RWPE2 (cell line): ENCODE measurements around the gene AMBP.

Experiments used
- ATAC-seq: fragments of 200-7000 bp; cut with Tn5 transposase; 3 replicates; pipeline ENCODE4 v1.9.1; 2021; ENCODE audit warnings: low read depth
- DNase-seq: peaks from one replicate; pipeline ENCODE4 v3.0.0-alpha.2; 2020; ENCODE audit warnings: low spot score
- H3K27ac ChIP-seq: fragments of 450-650 bp; 2 replicates; pipeline ENCODE4 v1.5.1; 2017; ENCODE audit warnings: mild to moderate bottlenecking; ENCODE audit not compliant: poor library complexity, severe bottlenecking
- H3K27me3 ChIP-seq: fragments of 250-450 bp; sonication (Bioruptor Pico); 2 replicates; pipeline ENCODE4 v1.5.1; 2021; ENCODE audit warnings: mild to moderate bottlenecking, moderate library complexity; ENCODE audit not compliant: insufficient read depth, poor library complexity, severe bottlenecking
- H3K36me3 ChIP-seq: fragments of 250-450 bp; sonication (Bioruptor Pico); 2 replicates; pipeline ENCODE4 v1.5.1; 2020; ENCODE audit warnings: low read depth, mild to moderate bottlenecking, moderate library complexity
- H3K4me1 ChIP-seq: fragments of 250-450 bp; sonication (Bioruptor Pico); 2 replicates; pipeline ENCODE4 v1.5.1; 2021; ENCODE audit warnings: mild to moderate bottlenecking, moderate library complexity; ENCODE audit not compliant: insufficient read depth, poor library complexity, severe bottlenecking
- H3K4me3 ChIP-seq: fragments of 250-450 bp; sonication (Bioruptor Pico); 2 replicates; pipeline ENCODE4 v1.5.1; 2021; ENCODE audit warnings: mild to moderate bottlenecking, moderate library complexity; ENCODE audit not compliant: severe bottlenecking
- H3K9me3 ChIP-seq: fragments of 250-450 bp; sonication (Bioruptor Pico); 2 replicates; pipeline ENCODE4 v1.5.1; 2021; ENCODE audit warnings: mild to moderate bottlenecking, moderate library complexity; ENCODE audit not compliant: severe bottlenecking
- TF ChIP-seq, protein P1 (sequence below): fragments of 450-650 bp; IDR thresholded peaks from one replicate; pipeline ENCODE4 v1.5.1; 2017; ENCODE audit warnings: mild to moderate bottlenecking, moderate library complexity; ENCODE audit not compliant: poor library complexity, severe bottlenecking

Gene AMBP

GRCh38 chr9:114078021-114078780 lies at the start of gene AMBP:
AMBP (minus strand) TSS chr9:114078300; CDS start chr9:114078209, 91 bp downstream.
- no peak within 1 kb of the TSS for H3K4me3 ChIP-seq
- no peak for ATAC-seq
- no peak within 1 kb of the TSS for H3K27ac ChIP-seq
- TF ChIP-seq, protein P1, sequence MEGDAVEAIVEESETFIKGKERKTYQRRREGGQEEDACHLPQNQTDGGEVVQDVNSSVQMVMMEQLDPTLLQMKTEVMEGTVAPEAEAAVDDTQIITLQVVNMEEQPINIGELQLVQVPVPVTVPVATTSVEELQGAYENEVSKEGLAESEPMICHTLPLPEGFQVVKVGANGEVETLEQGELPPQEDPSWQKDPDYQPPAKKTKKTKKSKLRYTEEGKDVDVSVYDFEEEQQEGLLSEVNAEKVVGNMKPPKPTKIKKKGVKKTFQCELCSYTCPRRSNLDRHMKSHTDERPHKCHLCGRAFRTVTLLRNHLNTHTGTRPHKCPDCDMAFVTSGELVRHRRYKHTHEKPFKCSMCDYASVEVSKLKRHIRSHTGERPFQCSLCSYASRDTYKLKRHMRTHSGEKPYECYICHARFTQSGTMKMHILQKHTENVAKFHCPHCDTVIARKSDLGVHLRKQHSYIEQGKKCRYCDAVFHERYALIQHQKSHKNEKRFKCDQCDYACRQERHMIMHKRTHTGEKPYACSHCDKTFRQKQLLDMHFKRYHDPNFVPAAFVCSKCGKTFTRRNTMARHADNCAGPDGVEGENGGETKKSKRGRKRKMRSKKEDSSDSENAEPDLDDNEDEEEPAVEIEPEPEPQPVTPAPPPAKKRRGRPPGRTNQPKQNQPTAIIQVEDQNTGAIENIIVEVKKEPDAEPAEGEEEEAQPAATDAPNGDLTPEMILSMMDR = no peak
- H3K4me1 ChIP-seq = no peaks in the 10 kb centered on the region
- DNase-seq = no peak
- no peaks in the 10 kb centered on the region for H3K27me3 ChIP-seq
- H3K9me3 ChIP-seq = no peaks in the 10 kb centered on the region
- H3K36me3 ChIP-seq = no peaks in the 10 kb centered on the region

DNA sequence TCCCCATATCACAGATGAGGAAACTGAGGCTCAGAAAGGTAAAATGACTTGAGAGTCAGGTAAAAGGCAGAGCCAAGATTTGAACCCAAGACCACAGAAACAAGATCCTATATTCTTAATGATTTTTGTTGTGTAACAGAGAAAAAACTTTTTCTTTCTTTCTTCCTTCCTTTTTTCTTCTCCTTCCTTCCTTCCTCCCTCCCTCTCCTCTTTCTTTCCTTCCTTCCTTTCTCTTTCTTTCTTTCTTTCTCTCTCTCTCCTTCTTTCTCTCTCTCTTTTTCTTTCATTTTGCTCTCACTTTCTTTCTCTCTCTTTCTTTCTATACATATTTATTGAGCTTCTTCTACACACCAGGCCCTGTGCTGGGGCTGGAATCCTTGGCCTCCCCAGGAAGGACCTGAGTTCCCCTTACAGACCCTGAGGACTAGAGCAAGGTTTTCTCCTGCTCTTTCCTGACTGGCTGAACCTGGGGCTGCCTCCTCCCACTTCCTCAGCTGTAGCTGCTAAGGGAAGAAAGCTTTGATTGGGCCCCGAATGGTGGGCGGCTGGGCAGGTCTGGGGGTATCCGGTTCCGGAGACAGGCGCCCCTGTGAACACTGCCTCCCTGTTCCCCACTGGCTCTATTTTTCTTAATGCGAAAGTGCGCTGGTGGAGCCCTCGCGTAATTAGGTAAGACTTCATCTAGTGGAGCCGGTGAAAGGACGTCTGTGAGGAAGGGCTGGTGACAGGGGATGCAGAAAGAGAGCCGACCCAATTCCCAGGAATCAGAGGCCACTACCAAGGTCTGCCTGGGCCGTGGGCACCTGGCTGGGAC lies 48.4 kb upstream of the AMBP start:
- ATAC-seq = no peak
- TF ChIP-seq, protein P1 = no peak
- no peaks in the 10 kb centered on the region for H3K4me1 ChIP-seq
- no peak for DNase-seq
- H3K9me3 ChIP-seq = no peaks in the 10 kb centered on the region
- no peaks in the 10 kb centered on the region for H3K36me3 ChIP-seq
- no peaks in the 10 kb centered on the region for H3K27me3 ChIP-seq
- no peak overlapping the region for H3K4me3 ChIP-seq
- no peak overlapping the region for H3K27ac ChIP-seq

- no peak for ATAC-seq
Observed at GRCh38 chr9:114125476-114126013, 47.4 kb upstream of the AMBP start.

GRCh38 chr9:114124666-114125475 lies 46.8 kb upstream of the AMBP start:
- TF ChIP-seq, protein P1 = no peak
- H3K27me3 ChIP-seq = no peaks in the 10 kb centered on the region
- H3K4me3 ChIP-seq = no peak overlapping the region
- no peak for ATAC-seq
- no peaks in the 10 kb centered on the region for H3K4me1 ChIP-seq
- DNase-seq = no peak
- H3K27ac ChIP-seq = no peak overlapping the region
- H3K9me3 ChIP-seq = no peaks in the 10 kb centered on the region
- H3K36me3 ChIP-seq = no peaks in the 10 kb centered on the region

More at GRCh38 chr9:114125476-114126013, 47.4 kb upstream of the AMBP start:
- no peak for DNase-seq
- no peak overlapping the region for H3K4me3 ChIP-seq
- H3K4me1 ChIP-seq = no peaks in the 10 kb centered on the region
- no peaks in the 10 kb centered on the region for H3K36me3 ChIP-seq
- no peaks in the 10 kb centered on the region for H3K9me3 ChIP-seq
- TF ChIP-seq, protein P1 = no peak
- no peaks in the 10 kb centered on the region for H3K27me3 ChIP-seq
- no peak overlapping the region for H3K27ac ChIP-seq
